ENCODE measurements around the gene WDTC1. TPM values are rescaled to one million over a fixed set of nuclear protein-coding genes. Genes with fewer than 3 reads are reported as not detected.

The WDTC1 gene
- total RNA-seq, 1 experiment from 2014 or later = 23.7 TPM

GRCh38 chr1:27316860-27317259, 82.4 kb downstream of the WDTC1 start:
- no peak overlapping the region for H3K9ac ChIP-seq (ENCODE audit: low read length)
- H3K4me2 ChIP-seq (ENCODE audit: low read length) = no peak overlapping the region
- H3K9me3 ChIP-seq (ENCODE audit: low read length) = no peaks in the 10 kb centered on the region
- ChIA-PET CTCF (no interaction called here), POLR2A (ENCODE audit: unreplicated experiment) (interaction anchor here (0.7 kb wide), 1 partner anchor 9 kb away, joined by 3 read pairs; no protein-coding TSS in a partner anchor)
- peaks cover 3% of the 10 kb centered on the region; the same call in 1 of the 2 replicates for H3K4me1 ChIP-seq (ENCODE audit: insufficient read depth, low read length)
- ATAC-seq = no peak
- no peak overlapping the region for H3K27ac ChIP-seq (ENCODE audit: low read length)
- BruUV-seq (replicated peaks) = no TSS peak
- no peak overlapping the region for H2AFZ ChIP-seq (ENCODE audit: low read length)
- no peaks in the 10 kb centered on the region for H3K36me3 ChIP-seq (ENCODE audit: low read depth, low read length)
- H3K27me3 ChIP-seq (ENCODE audit: low read length) = no peaks in the 10 kb centered on the region
- TF ChIP-seq, protein P1, sequence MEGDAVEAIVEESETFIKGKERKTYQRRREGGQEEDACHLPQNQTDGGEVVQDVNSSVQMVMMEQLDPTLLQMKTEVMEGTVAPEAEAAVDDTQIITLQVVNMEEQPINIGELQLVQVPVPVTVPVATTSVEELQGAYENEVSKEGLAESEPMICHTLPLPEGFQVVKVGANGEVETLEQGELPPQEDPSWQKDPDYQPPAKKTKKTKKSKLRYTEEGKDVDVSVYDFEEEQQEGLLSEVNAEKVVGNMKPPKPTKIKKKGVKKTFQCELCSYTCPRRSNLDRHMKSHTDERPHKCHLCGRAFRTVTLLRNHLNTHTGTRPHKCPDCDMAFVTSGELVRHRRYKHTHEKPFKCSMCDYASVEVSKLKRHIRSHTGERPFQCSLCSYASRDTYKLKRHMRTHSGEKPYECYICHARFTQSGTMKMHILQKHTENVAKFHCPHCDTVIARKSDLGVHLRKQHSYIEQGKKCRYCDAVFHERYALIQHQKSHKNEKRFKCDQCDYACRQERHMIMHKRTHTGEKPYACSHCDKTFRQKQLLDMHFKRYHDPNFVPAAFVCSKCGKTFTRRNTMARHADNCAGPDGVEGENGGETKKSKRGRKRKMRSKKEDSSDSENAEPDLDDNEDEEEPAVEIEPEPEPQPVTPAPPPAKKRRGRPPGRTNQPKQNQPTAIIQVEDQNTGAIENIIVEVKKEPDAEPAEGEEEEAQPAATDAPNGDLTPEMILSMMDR (conservative IDR thresholded peaks at IDR 0.05; ENCODE audit: low read depth, low read length) = no peak
- no peak for TF ChIP-seq EZH2phosphoT487 (IDR thresholded peaks at IDR 0.05; ENCODE audit: borderline replicate concordance, low read length)
- no peak for TF ChIP-seq EZH2 (IDR thresholded peaks at IDR 0.05; ENCODE audit: low read length, unreplicated experiment)
- H3K79me2 ChIP-seq (ENCODE audit: low read length) = no peaks in the 10 kb centered on the region
- no peaks in the 10 kb centered on the region for H3K9me2 ChIP-seq (replicated peaks; ENCODE audit: low read length)
- no peaks in the 10 kb centered on the region for H4K20me1 ChIP-seq (ENCODE audit: low read length)
- DNase-seq = peak; percentile 32
- intact Hi-C loops (cut with micrococcal nuclease) = no loop called here
- H3K4me3 ChIP-seq (ENCODE audit: low read length) = no peak overlapping the region
- H3F3A ChIP-seq (ENCODE audit: low read length, unreplicated experiment) = no peaks in the 10 kb centered on the region

- Histone ChIP-seq H3K79me2 (ENCODE audit: low read length) (peaks cover 10% of the 10 kb centered on the region), H3K4me1 (ENCODE audit: insufficient read depth, low read length) (peaks cover 5% of the 10 kb centered on the region; the same call in 1 of the 2 replicates), H3K36me3 (ENCODE audit: low read depth, low read length) (no peaks in the 10 kb centered on the region), H3K9ac (ENCODE audit: low read length) (no peak overlapping the region), H3F3A (ENCODE audit: low read length, unreplicated experiment) (no peaks in the 10 kb centered on the region), H3K27me3 (ENCODE audit: low read length) (no peaks in the 10 kb centered on the region), H3K4me3 (ENCODE audit: low read length) (no peak overlapping the region), H3K27ac (ENCODE audit: low read length) (no peak overlapping the region), H3K9me3 (ENCODE audit: low read length) (no peaks in the 10 kb centered on the region), H2AFZ (ENCODE audit: low read length) (no peak overlapping the region), H3K9me2 (replicated peaks; ENCODE audit: low read length) (no peaks in the 10 kb centered on the region), H3K4me2 (ENCODE audit: low read length) (no peak overlapping the region), H4K20me1 (ENCODE audit: low read length) (no peaks in the 10 kb centered on the region)
- ChIA-PET CTCF (interaction anchor here (0.5 kb wide), 1 partner anchor 51 kb away, joined by 3 read pairs; no protein-coding TSS in a partner anchor), POLR2A (ENCODE audit: unreplicated experiment) (no interaction called here)
- intact Hi-C loops (cut with micrococcal nuclease) = no loop called here
- TF ChIP-seq EZH2phosphoT487 (IDR thresholded peaks at IDR 0.05; ENCODE audit: borderline replicate concordance, low read length) (no peak), EZH2 (IDR thresholded peaks at IDR 0.05; ENCODE audit: low read length, unreplicated experiment) (no peak)
- TF ChIP-seq, protein P1 (conservative IDR thresholded peaks at IDR 0.05; ENCODE audit: low read depth, low read length) = no peak
- DNase-seq = no peak
- no peak for ATAC-seq
- BruUV-seq (replicated peaks) = no TSS peak
Observed at GRCh38 chr1:27318136-27318535, 83.7 kb downstream of the WDTC1 start.

DNA sequence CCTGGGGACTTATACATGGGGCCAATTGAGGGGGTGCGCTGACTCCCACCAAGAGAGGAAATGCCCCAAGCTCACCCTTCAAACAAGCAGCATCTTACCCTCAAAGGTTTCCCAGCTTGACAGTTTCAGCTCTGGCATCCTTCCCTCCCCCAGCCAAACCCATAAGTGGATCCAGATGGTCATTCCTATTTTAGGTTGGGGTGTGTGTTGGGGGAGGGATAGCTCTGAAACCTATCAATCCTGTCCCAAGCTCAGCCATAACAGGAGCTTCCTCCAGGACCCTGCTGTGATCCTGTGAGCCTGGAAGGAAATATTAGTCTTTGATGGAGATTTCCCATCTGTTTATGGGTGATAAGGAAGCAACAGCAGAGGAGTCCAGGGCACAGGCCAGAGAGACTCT, 84.2 kb downstream of the WDTC1 start:
- Histone ChIP-seq H3K9ac (ENCODE audit: low read length) (no peak overlapping the region), H3K4me1 (ENCODE audit: insufficient read depth, low read length) (peaks cover 9% of the 10 kb centered on the region; the same call in 1 of the 2 replicates), H3K4me2 (ENCODE audit: low read length) (no peak overlapping the region), H3K4me3 (ENCODE audit: low read length) (no peak overlapping the region), H3F3A (ENCODE audit: low read length, unreplicated experiment) (no peaks in the 10 kb centered on the region), H3K27ac (ENCODE audit: low read length) (no peak overlapping the region), H4K20me1 (ENCODE audit: low read length) (no peaks in the 10 kb centered on the region), H2AFZ (ENCODE audit: low read length) (no peak overlapping the region), H3K9me2 (replicated peaks; ENCODE audit: low read length) (no peaks in the 10 kb centered on the region), H3K27me3 (ENCODE audit: low read length) (no peaks in the 10 kb centered on the region), H3K36me3 (ENCODE audit: low read depth, low read length) (no peaks in the 10 kb centered on the region), H3K9me3 (ENCODE audit: low read length) (no peaks in the 10 kb centered on the region), H3K79me2 (ENCODE audit: low read length) (peaks cover 15% of the 10 kb centered on the region)
- no peak for TF ChIP-seq EZH2 (IDR thresholded peaks at IDR 0.05; ENCODE audit: low read length, unreplicated experiment)
- TF ChIP-seq EZH2phosphoT487 (IDR thresholded peaks at IDR 0.05; ENCODE audit: borderline replicate concordance, low read length) = no peak
- TF ChIP-seq, protein P1 (conservative IDR thresholded peaks at IDR 0.05; ENCODE audit: low read depth, low read length) = no peak
- no TSS peak for BruUV-seq (replicated peaks)
- no peak for ATAC-seq
- POLR2A ChIA-PET (ENCODE audit: unreplicated experiment) = no interaction called here
- CTCF ChIA-PET = interaction anchor here (0.5 kb wide), 1 partner anchor 51 kb away, joined by 3 read pairs; no protein-coding TSS in a partner anchor
- no peak for DNase-seq
- intact Hi-C loops (cut with micrococcal nuclease) = no loop called here
